Right lobe of liver (tissue), 6 donors: ENCODE results near the gene CIAPIN1. TPM values are rescaled to one million over a fixed set of nuclear protein-coding genes. Genes with fewer than 3 reads are reported as not detected.
A peak's percentile ranks its signal among the peaks of the same experiment; 100 is the strongest.

Source experiments
- ATAC-seq, 4 donors: fragments of 200-7000 bp; cut with Tn5 transposase; one replicate each; pipeline ENCODE4 v1.9.1; 2020; ENCODE audit warnings: mild to moderate bottlenecking in 4 of 4, moderate library complexity in 4 of 4
- DNase-seq, 3 donors: peaks; one replicate each; pipeline ENCODE4 v3.0.0-alpha.2; 2020
- H3K27ac ChIP-seq, 3 donors: fragments of 200-600 bp; one replicate each; pipeline ENCODE4 v1.8.0; 2022
- H3K27me3 ChIP-seq, 2 donors: fragments of 200-600 bp; one replicate each; pipeline ENCODE4 v1.8.0; 2022
- H3K36me3 ChIP-seq, 4 donors: fragments of 200-600 bp; sonication (generic) in 1 of 4; one replicate each; pipeline versions ENCODE4 v1.5.1 to v1.8.0; 2017 to 2022; ENCODE audit warnings: control low read depth in 1 of 4
- H3K4me1 ChIP-seq, 4 donors: fragments of 200-600 bp; sonication (generic) in 1 of 4; one replicate each; pipeline versions ENCODE4 v1.5.1 to v1.8.0; 2017 to 2022; ENCODE audit warnings: control low read depth in 1 of 4
- H3K4me3 ChIP-seq, 3 donors: fragments of 200-600 bp; one replicate each; pipeline ENCODE4 v1.8.0; 2022
- H3K9me3 ChIP-seq, 4 donors: fragments of 200-600 bp; sonication (generic) in 1 of 4; one replicate each; pipeline versions ENCODE4 v1.5.1 to v1.8.0; 2017 to 2022; ENCODE audit warnings: control low read depth in 1 of 4
- CTCF ChIP-seq, 4 donors: fragments of 200-600 bp in 3 of 4; fragments of 450-650 bp in 1 of 4; IDR thresholded peaks; one replicate each; pipeline versions ENCODE4 v1.5.1 to v1.8.0; 2016 to 2022; ENCODE audit warnings: antibody characterized with exemption in 4 of 4, mild to moderate bottlenecking in 2 of 4
- POLR2A ChIP-seq: fragments of 450-650 bp; IDR thresholded peaks from one replicate; pipeline ENCODE4 v1.6.1; 2017; ENCODE audit warnings: antibody characterized with exemption, mild to moderate bottlenecking
- WGBS: methylation state at CpG from one replicate; pipeline ENCODE4 v1.1.6; 2018; ENCODE audit warnings: low coverage, low lambda C conversion rate; ENCODE audit not compliant: insufficient coverage; ENCODE audit errors: missing lambda C conversion rate; 5-methylcytosine and 5-hydroxymethylcytosine counted together
- intact Hi-C, 2 donors: fragments of 100-400 bp; cut with DNase I; formaldehyde crosslinking; loops; one replicate each; pipeline versions ENCODE4 v1.11.2 to v1.14.1; 2022
- total RNA-seq, 6 experiments: library from RNA; depleted of rRNA in 2 of 6; stranded (reverse); fragments of >200 nt in 2 of 6; fragmentation: NEBNext Ultra II Directional in 3 of 6; extraction: Animal tissue kit (Norgen Biotek cat#: 25700) in 3 of 6; gene quantifications; one replicate each; pipeline versions ENCODE4 v1.1.0 to v1.2.4, GENCODE V29; 2016 to 2023
- donor health status: DM: no; HTN: yes; CAD: no.
- donor health status: DM: no; HTN: no; CAD: no.
- donor health status: DM: no; HTN: no; CAD: no.
- donor health status: DM: no; HTN: yes; CAD: no.
- donor health status: DM: no; HTN: yes; CAD: no.

Gene CIAPIN1
- total RNA-seq, 6 experiments from 2014 or later = 23.3 to 27.4 (median 23.9) TPM

- H3K27ac ChIP-seq = no peak overlapping the region
- ATAC-seq (peak in 1 of 4 donors; percentile 47), DNase-seq (no peak)
- intact Hi-C loops = loop anchor here in 1 of 2 donors (10.0 kb wide), 1 partner anchor 87 kb away; no protein-coding TSS in a partner anchor
- no peaks in the 10 kb centered on the region for H3K27me3 ChIP-seq
- no peaks in the 10 kb centered on the region for H3K9me3 ChIP-seq
- TF ChIP-seq POLR2A = no peak
- no peak for TF ChIP-seq CTCF (IDR thresholded peaks at IDR 0.05)
- H3K36me3 ChIP-seq = peaks cover 3 to 48% (median 33%) of the 10 kb centered on the region in 4 donors
- no peak overlapping the region for H3K4me3 ChIP-seq
- peaks cover 0 to 7% (median 0%) of the 10 kb centered on the region in 4 donors for H3K4me1 ChIP-seq
Observed at GRCh38 chr16:57427824-57428223, 19.4 kb downstream of the CIAPIN1 start.

GRCh38 chr16:57427307-57427706 lies 19.9 kb downstream of the CIAPIN1 start:
- intact Hi-C loops = loop anchor here in 1 of 2 donors (10.0 kb wide), 1 partner anchor 87 kb away; no protein-coding TSS in a partner anchor
- peaks cover 3 to 43% (median 31%) of the 10 kb centered on the region in 4 donors for H3K36me3 ChIP-seq
- no peaks in the 10 kb centered on the region for H3K27me3 ChIP-seq
- no peaks in the 10 kb centered on the region for H3K9me3 ChIP-seq
- no peak overlapping the region for H3K27ac ChIP-seq
- no peak overlapping the region for H3K4me3 ChIP-seq
- ATAC-seq = no peak
- TF ChIP-seq CTCF (IDR thresholded peaks at IDR 0.05) = no peak
- TF ChIP-seq POLR2A = no peak
- 96% methylated on average over 3 of the region's 8 CpGs for WGBS
- H3K4me1 ChIP-seq = peaks cover 0 to 1% (median 0%) of the 10 kb centered on the region in 4 donors
- DNase-seq = no peak

GRCh38 chr16:57426356-57426755 lies 20.8 kb downstream of the CIAPIN1 start:
- intact Hi-C loops = loop anchor here in 1 of 2 donors (10.0 kb wide), 1 partner anchor 88 kb away; no protein-coding TSS in a partner anchor

GRCh38 chr16:57424583-57424982 lies 22.6 kb downstream of the CIAPIN1 start:
- no peaks in the 10 kb centered on the region for H3K9me3 ChIP-seq
- no peaks in the 10 kb centered on the region for H3K27me3 ChIP-seq
- no peak for DNase-seq
- H3K36me3 ChIP-seq = peaks cover 0 to 18% (median 10%) of the 10 kb centered on the region in 4 donors
- no peak overlapping the region for H3K27ac ChIP-seq
- intact Hi-C loops = loop anchor here (5.0 to 10.0 kb wide), 2 partner anchors 90 to 93 kb away; no protein-coding TSS in a partner anchor
- ATAC-seq = no peak
- WGBS = 67% methylated on average over 1 of the region's 3 CpGs
- no peak overlapping the region for H3K4me3 ChIP-seq
- H3K4me1 ChIP-seq = no peaks in the 10 kb centered on the region
- TF ChIP-seq CTCF (IDR thresholded peaks at IDR 0.05) (no peak), POLR2A (no peak)

More at GRCh38 chr16:57426356-57426755, 20.8 kb downstream of the CIAPIN1 start:
- no peak overlapping the region for H3K4me3 ChIP-seq
- peaks cover 3 to 33% (median 23%) of the 10 kb centered on the region in 4 donors for H3K36me3 ChIP-seq
- TF ChIP-seq CTCF (IDR thresholded peaks at IDR 0.05) (no peak), POLR2A (no peak)
- peak in 1 of 4 donors; percentile 29 for ATAC-seq
- no peak overlapping the region for H3K27ac ChIP-seq
- DNase-seq = no peak
- H3K9me3 ChIP-seq = no peaks in the 10 kb centered on the region
- H3K27me3 ChIP-seq = no peaks in the 10 kb centered on the region
- 70% methylated on average over 2 of the region's 7 CpGs for WGBS
- no peaks in the 10 kb centered on the region for H3K4me1 ChIP-seq
